ENCODE data around the gene NACC2.

Gene NACC2

DNA sequence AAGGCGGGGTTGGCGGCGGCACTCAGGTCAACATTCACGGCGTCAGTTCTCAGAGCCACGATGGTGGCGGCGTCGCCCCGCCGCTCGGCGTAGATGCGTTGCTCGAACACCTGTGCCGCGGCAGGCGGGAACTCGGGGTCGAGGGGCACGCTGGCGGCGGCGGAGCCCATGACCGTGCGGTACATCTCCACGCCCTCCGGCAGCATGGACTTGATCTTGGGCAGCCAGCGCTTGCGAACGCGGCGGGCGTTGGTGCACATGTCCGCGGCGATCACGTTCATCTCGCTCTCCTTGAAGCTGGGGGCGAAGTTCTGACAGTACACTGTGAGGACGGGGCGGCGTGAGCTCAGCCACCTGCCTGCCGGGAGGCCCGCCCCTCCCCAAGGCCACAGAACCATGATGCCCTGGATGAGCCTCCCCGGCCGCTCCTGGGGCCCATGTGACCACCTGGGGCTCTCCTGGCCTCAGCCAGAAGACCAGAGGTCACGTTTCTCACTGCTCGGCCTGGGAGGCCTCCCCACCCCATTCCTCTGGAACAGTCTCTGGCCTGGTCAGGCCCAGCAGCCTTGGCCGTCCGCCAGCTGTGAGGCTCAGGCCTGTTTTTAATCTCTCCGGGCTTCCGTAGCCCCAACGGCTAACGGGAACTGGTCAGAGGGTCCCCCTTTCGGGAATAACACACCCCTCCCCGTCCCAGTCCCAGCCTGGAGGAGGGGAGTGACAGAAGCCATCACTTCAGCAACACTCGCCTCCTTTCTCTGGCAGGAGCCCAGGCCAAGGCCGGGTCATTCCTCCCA, 83.2 kb downstream of the NACC2 start:
- Mint-ChIP-seq H3K4me3 (no peak overlapping the region), H3K4me1 (ENCODE audit: low read depth) (peaks cover 6% of the 10 kb centered on the region), H3K27me3 (no peaks in the 10 kb centered on the region), H3K36me3 (ENCODE audit: low read depth) (peaks cover 100% of the 10 kb centered on the region), H3K9me3 (no peaks in the 10 kb centered on the region), H3K27ac (no peak overlapping the region)
- intact Hi-C loops (cut with micrococcal nuclease): no loop called here

DNA sequence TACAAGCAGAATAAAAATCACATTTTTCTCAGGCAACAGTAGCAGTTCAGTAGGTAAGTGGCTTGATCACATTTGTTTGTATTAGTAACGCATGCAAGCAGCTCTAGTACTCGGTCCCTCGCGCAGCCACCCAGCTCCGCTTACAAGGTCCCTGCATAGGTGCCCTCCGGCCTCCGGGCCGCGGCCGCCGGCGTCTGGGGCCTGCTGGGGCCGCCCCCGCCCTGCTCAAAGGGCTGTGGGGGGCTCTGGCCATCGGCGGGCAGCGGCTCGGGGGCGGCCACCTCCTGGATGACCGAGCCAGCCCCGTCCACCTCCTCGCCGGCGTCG, 83.8 kb downstream of the NACC2 start:
- Mint-ChIP-seq H3K9me3 (no peaks in the 10 kb centered on the region), H3K27ac (no peak overlapping the region), H3K4me1 (ENCODE audit: low read depth) (peaks cover under 1% of the 10 kb centered on the region), H3K36me3 (ENCODE audit: low read depth) (peaks cover 94% of the 10 kb centered on the region), H3K27me3 (no peaks in the 10 kb centered on the region), H3K4me3 (no peak overlapping the region)
- intact Hi-C loops (cut with micrococcal nuclease): no loop called here

DNA sequence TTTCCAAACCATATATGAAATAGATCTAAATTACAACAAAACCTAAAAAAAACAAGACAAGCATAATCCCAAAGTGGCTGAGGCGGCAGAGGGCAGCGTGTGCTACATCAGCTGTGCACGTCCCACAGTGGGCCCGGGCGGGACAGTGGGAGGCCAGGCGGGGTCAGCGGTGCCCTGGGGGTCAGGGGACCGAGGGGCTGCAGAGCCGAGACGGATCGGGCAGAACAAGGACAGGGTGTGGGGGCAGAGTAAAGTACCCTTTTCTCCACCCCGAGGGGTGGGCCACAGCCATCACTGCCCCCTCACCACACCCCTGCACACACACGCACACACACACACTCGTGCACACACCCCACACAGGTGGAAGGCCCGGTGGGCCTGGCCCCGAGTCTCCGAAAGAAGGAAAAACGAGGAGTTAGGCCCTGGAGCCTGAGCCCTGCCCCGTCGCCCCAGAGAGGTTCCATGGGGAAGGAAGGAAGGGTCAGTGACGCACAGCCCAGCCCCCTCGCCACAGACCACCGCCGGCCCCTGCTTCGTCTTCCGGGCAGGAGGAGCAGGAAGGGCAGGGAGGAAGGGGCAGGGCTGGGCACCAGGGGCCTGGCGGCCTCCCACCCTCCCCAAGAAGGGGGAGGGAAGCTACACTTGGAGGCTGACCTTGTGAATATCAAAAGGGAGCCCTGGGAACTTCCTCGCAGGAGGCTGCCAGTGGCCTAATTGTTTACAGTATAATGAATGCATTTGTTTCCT, 84.3 kb downstream of the NACC2 start:
- H3K36me3 Mint-ChIP-seq (ENCODE audit: low read depth): peaks cover 89% of the 10 kb centered on the region
- intact Hi-C loops (cut with micrococcal nuclease): no loop called here
- H3K4me3 Mint-ChIP-seq: no peak overlapping the region
- no peak overlapping the region for H3K27ac Mint-ChIP-seq
- H3K9me3 Mint-ChIP-seq: no peaks in the 10 kb centered on the region
- no peaks in the 10 kb centered on the region for H3K4me1 Mint-ChIP-seq (ENCODE audit: low read depth)
- H3K27me3 Mint-ChIP-seq: no peaks in the 10 kb centered on the region

DNA sequence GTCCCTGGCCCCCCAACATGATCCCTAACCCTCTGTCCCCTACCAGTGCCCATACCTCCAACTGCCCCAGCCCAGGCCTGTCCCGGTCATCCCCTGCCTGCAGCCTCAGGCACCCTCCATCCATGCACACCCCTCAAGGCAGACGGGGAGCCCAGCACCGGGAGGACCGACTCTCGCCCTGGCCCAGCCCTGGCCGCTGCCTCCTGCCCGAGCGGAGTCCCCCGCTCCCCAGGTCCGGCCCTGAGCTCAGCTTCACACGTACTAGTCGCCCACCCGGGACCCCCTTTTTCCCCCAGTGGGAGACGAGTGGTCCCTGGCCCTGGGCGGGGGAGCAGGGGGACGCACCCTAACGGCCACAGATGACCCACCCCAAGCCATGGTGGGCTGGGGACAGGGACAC, 84.9 kb downstream of the NACC2 start:
- Mint-ChIP-seq H3K4me1 (ENCODE audit: low read depth) (no peaks in the 10 kb centered on the region), H3K4me3 (no peak overlapping the region), H3K36me3 (ENCODE audit: low read depth) (peaks cover 83% of the 10 kb centered on the region), H3K9me3 (no peaks in the 10 kb centered on the region), H3K27me3 (no peaks in the 10 kb centered on the region), H3K27ac (no peak overlapping the region)
- intact Hi-C loops (cut with micrococcal nuclease): no loop called here

DNA sequence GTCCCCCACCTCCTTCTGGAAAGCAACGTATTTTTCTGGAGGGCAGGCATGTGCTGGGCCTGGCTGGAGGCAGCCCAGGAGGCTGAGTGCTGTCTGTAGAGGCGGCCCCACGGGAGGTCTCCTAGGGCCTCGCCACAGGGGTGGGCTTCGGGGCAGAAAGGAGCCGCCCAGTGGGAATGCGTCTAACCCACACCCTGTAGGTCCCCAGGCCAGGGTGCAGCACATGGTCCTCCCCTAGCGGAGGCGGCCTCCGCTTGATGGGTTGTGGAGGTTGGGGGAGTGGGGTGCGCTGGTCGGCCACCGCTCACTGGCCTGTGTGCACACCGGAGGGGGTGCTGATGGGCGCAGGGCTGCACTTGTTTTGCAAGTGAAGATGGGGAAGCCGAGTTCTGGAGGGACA, 85.6 kb downstream of the NACC2 start:
- Mint-ChIP-seq H3K27ac (no peak overlapping the region), H3K4me1 (ENCODE audit: low read depth) (no peaks in the 10 kb centered on the region), H3K4me3 (no peak overlapping the region), H3K36me3 (ENCODE audit: low read depth) (peaks cover 76% of the 10 kb centered on the region), H3K9me3 (no peaks in the 10 kb centered on the region), H3K27me3 (no peaks in the 10 kb centered on the region)
- intact Hi-C loops (cut with micrococcal nuclease): no loop called here

DNA sequence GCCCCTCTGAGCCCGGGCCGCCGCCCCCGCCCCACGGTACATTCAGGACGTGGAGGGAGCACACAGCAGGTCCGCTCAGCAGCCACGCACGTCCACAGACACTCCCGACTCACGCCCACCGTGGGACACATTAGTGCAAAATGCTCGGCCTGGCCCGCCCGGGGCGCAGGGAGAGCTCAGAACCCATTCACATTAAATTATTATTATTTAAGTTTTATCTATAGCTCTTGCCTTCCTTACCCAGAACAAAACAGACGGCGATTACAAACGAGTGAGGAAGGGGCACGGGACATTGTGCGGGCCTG, 86.4 kb downstream of the NACC2 start:
- Mint-ChIP-seq H3K4me3 (no peak overlapping the region), H3K27ac (no peak overlapping the region), H3K4me1 (ENCODE audit: low read depth) (peaks cover 8% of the 10 kb centered on the region), H3K9me3 (no peaks in the 10 kb centered on the region), H3K36me3 (ENCODE audit: low read depth) (peaks cover 67% of the 10 kb centered on the region), H3K27me3 (no peaks in the 10 kb centered on the region)
- intact Hi-C loops (cut with micrococcal nuclease): no loop called here

DNA sequence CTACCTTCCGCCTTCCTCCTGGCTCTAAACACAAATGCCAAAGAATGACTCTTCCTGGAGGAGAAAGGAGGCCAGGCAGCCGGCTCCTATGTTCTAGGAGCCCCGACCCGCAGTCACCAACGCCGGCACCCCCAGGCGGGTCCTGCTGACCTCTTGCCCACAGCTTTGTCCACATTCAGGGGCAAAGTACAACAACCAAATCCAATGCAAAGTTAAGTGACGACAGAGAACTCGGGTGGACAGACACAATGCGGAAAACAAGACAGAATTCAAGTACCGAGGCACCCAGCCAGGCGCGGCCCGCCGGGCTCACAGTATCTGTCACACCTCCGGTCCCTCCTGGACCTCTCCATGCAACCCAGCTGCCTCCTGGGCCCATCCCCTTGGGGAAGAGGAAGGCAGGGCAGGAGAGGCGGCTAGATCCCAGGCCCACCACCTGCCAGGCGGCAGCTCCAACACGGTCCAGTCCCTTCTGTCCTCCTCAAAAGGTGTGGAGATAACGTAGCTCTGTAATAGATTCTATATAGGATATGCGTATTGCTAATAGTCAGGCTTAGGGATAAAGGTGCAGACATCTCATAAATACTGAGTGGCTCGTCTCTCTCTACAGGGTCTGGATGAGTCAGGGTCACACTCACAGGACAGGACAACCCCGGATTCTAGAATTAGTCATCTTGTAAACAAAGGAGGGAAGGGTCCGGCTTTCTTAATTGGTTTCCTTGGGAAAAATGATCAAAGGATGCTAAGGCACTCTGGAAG, 87.0 kb downstream of the NACC2 start:
- Mint-ChIP-seq H3K27me3 (no peaks in the 10 kb centered on the region), H3K27ac (no peak overlapping the region), H3K36me3 (ENCODE audit: low read depth) (peaks cover 62% of the 10 kb centered on the region), H3K4me3 (no peak overlapping the region), H3K9me3 (no peaks in the 10 kb centered on the region), H3K4me1 (ENCODE audit: low read depth) (peaks cover 9% of the 10 kb centered on the region)
- intact Hi-C loops (cut with micrococcal nuclease): no loop called here

DNA sequence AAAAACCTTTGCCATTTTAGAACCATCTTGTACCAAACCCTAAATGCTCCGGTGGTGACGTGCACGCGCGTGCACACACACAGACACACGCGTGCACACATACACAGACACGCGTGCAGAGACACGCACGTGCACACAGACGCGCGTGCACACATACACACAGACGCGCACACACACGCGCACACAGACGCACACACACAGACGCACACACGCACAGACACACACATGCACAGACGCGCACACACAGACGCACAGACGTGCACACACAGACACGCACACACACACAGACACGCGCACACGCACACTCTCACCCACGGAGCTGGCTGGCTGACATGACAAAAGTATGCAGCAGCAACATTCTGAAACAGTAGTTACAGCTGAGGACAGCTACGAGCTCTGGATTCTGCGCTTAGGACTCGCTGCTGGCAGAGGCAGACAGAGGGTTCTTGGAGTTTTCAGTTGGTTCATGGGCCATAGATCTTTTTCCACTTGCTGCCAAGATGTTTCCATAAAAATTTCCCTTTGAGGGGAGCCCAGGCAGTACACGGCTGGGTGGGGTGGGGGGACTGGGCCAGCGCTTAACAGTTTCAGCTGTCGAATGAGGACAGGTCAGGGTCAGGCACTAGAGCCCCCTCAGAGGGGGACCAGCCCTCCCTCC, 87.7 kb downstream of the NACC2 start:
- Mint-ChIP-seq H3K27me3 (no peaks in the 10 kb centered on the region), H3K9me3 (no peaks in the 10 kb centered on the region), H3K4me3 (no peak overlapping the region), H3K27ac (no peak overlapping the region), H3K36me3 (ENCODE audit: low read depth) (peaks cover 55% of the 10 kb centered on the region), H3K4me1 (ENCODE audit: low read depth) (peaks cover 13% of the 10 kb centered on the region)
- intact Hi-C loops (cut with micrococcal nuclease): no loop called here

DNA sequence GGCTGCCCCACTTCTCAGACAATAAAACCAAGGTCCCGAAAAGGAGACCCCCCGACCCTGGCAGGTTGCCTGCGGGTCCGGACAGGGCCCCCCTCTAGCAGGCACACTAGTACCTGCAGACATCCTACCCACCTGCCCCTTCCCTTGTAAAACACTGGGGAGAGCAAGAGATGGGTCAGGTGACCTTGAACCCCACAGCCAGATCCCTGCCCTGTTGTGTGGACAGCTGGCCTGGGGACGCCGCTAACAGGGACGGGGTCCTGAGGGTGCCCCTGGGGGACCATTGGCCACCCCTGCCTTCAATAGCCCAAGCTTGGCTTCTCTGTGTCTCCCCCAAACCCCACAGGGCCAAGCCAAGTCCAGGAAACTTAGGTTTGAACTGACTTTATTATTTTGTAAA, 88.9 kb downstream of the NACC2 start:
- H3K27ac Mint-ChIP-seq: no peak overlapping the region
- intact Hi-C loops (cut with micrococcal nuclease): no loop called here
- no peak overlapping the region for H3K4me3 Mint-ChIP-seq
- no peaks in the 10 kb centered on the region for H3K9me3 Mint-ChIP-seq
- peaks cover 43% of the 10 kb centered on the region for H3K36me3 Mint-ChIP-seq (ENCODE audit: low read depth)
- peaks cover 19% of the 10 kb centered on the region for H3K4me1 Mint-ChIP-seq (ENCODE audit: low read depth)
- no peaks in the 10 kb centered on the region for H3K27me3 Mint-ChIP-seq

DNA sequence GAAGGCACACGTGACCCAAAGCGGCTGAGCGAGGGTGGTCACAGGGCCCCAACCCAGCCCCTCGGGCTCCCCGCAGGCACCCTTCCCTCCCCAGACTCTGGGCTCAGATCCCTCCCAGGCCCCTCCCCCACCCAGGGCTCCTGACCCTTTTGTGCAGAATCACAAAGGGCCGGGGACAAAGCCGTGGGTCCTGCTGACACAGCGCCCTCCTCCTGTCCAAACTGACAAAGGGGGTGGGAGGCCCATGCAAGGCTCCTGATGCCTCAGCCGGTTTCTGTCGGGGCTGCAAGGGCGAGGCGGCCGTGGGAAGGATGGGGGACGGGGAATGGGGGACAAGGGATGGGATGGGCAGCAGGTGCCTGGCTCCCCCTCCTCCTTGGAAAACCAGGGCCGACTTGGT, 90.4 kb downstream of the NACC2 start:
- H3K4me1 Mint-ChIP-seq (ENCODE audit: low read depth): peaks cover 19% of the 10 kb centered on the region
- no peaks in the 10 kb centered on the region for H3K9me3 Mint-ChIP-seq
- intact Hi-C loops (cut with micrococcal nuclease): no loop called here
- no peak overlapping the region for H3K27ac Mint-ChIP-seq
- no peaks in the 10 kb centered on the region for H3K27me3 Mint-ChIP-seq
- peaks cover 28% of the 10 kb centered on the region for H3K36me3 Mint-ChIP-seq (ENCODE audit: low read depth)
- H3K4me3 Mint-ChIP-seq: no peak overlapping the region

DNA sequence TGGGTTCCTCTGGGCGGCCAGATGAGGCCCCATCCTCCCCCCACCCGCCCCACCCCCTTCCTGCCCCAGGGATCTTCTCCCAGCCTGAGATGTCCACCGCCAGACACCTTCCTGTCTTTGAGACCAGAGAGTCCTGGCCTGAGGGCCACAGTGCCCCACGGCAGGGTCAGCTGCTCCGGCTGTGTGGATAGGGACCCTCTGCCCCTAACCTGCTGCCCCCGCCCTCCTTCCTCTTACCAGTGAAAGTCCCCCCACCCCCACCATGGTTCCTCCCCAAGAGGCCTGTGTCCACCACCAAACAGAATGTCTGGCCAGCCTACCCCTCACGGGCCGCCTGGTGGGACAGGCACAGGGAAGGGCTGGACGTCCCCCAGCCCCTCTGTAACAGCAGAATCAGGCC, 90.9 kb downstream of the NACC2 start:
- H3K4me1 Mint-ChIP-seq (ENCODE audit: low read depth): peaks cover 19% of the 10 kb centered on the region
- H3K9me3 Mint-ChIP-seq: no peaks in the 10 kb centered on the region
- no peaks in the 10 kb centered on the region for H3K27me3 Mint-ChIP-seq
- H3K27ac Mint-ChIP-seq: no peak overlapping the region
- peaks cover 23% of the 10 kb centered on the region for H3K36me3 Mint-ChIP-seq (ENCODE audit: low read depth)
- no peak overlapping the region for H3K4me3 Mint-ChIP-seq
- intact Hi-C loops (cut with micrococcal nuclease): no loop called here

DNA sequence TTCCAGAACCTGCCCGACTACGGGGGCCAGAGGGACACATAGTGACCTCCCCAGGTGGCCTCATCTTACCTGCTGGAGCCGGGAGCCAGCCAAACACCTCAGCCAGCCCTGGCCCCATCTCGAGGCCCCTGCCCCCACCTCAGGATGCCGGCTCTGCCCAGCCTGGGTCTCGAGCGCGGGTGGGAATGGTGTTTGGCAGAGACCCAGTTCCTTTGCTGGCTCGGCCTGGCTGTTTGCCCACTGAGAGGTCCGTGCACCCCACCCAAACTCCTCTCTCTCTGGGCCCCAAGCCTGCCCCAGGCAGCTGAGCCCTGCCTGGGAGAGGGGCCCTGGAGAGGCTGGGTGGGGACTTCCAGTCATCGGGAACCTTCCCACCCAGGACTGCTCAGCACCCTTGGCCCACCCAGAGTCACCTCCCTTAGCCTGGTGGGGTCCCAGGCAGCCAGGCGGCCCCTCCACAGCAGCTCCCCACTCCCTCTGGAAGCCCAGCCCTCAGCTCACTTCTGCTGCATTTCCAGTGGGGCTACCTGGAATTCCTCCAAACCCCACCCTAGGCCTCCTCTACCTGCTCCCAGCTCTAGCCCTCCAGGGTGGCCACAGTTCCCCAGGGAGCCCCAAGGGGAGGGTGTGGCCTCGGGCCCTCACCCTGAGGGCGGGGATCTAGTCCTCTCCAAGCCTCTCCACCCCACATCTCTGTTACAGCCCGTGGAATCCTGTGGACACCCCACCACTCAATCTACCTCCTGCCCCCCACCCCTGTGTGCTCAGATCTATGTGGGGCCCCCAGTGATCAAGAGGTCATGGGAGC, 91.5 kb downstream of the NACC2 start:
- intact Hi-C loops (cut with micrococcal nuclease): no loop called here
- Mint-ChIP-seq H3K27me3 (no peaks in the 10 kb centered on the region), H3K27ac (no peak overlapping the region), H3K4me3 (no peak overlapping the region), H3K36me3 (ENCODE audit: low read depth) (peaks cover 17% of the 10 kb centered on the region), H3K9me3 (no peaks in the 10 kb centered on the region), H3K4me1 (ENCODE audit: low read depth) (peaks cover 19% of the 10 kb centered on the region)

DNA sequence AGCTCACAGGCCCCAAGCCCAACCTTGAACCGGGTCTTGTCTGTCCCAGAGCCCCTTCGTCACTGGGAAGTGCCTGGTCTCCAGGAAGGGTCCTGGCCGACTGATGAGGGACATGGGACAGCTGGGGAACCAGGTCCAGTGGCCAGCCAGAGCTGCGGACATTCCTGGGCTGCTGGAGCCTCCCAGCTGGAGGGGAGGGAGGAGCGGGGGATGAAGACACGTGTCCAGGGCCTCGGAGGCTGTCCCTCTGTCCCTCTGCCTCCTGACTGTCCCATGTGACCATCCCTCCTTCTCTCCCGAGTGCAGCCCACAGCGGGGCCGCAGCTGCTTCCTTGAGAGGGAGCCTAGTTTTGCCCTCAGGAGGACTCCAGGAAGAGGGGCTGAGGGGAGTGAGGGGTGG, 92.2 kb downstream of the NACC2 start:
- Mint-ChIP-seq H3K4me1 (ENCODE audit: low read depth) (peaks cover 19% of the 10 kb centered on the region), H3K27ac (no peak overlapping the region), H3K9me3 (no peaks in the 10 kb centered on the region), H3K4me3 (no peak overlapping the region), H3K27me3 (no peaks in the 10 kb centered on the region), H3K36me3 (ENCODE audit: low read depth) (peaks cover 10% of the 10 kb centered on the region)
- intact Hi-C loops (cut with micrococcal nuclease): no loop called here

Measured in dendritic cell treated with granulocyte-macrophage colony-stimulating factor and Interleukin-4, amounts not matched to agents 40 ng/mL and 50 ng/mL, for 4 days (primary cell).